Limb (tissue), 2 donors: Measurements from ENCODE around the gene PSMD13.
A peak's percentile ranks its signal among the peaks of the same experiment; 100 is the strongest.
"Not testable (repeated sequence)": the region's sequence is repeated elsewhere in the genome, so short reads cannot be mapped to it uniquely, and the experiment has no call there.

Experiments used
- DNase-seq, 2 donors: peaks; one replicate each; pipeline ENCODE4 v3.0.0-alpha.2; 2016; ENCODE audit errors: extremely low spot score in 2 of 2

The PSMD13 gene

DNA sequence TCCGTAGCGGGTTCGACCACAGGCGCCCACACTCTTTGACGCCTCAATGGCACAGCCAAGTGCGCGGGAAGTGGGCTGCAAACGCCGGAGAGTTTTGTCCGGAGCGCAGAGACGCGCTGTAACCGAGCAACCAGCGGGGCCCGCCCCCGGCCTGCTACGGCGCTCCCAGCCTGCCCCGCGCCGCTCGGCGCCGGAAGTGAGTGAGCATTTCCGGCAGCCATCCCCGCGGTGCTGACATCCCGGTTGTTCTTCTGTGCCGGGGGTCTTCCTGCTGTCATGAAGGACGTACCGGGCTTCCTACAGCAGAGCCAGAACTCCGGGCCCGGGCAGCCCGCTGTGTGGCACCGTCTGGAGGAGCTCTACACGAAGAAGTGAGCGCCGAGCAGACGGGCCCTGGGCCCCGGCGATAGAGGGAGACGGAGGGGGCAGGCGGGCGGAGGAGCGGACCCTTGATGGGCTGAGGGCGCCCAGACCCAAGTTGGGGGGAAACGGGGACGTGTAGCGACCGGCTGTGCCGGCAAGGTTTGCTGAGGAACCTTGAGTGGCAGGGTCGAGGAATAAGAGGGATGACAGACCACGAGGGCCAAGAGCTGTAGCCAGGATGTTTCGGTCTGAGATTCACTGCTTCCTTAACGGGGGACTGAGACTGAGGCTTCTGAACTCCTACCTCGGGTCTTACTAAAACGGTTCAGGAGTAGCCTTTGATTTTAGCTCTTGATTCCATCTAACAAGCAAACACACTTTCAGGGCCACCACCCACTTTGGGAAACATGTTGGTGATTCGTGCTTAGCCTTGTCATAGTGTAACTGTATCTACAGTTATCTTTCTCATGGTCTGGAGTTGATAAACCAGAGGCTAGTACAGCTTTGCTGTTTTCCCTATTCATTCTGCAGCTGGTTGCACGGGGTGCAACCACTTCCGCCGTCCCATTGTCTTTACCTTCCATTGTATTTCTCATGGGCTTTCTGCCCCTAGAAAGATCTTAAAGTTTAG, at the start of gene PSMD13:
Gene PSMD13, plus strand, starts transcription at position 203 of the 994 bp plus-strand sequence. Its CDS starts 74 bp downstream, at position 277.
- peak; percentile 91 to 92 for DNase-seq

DNA sequence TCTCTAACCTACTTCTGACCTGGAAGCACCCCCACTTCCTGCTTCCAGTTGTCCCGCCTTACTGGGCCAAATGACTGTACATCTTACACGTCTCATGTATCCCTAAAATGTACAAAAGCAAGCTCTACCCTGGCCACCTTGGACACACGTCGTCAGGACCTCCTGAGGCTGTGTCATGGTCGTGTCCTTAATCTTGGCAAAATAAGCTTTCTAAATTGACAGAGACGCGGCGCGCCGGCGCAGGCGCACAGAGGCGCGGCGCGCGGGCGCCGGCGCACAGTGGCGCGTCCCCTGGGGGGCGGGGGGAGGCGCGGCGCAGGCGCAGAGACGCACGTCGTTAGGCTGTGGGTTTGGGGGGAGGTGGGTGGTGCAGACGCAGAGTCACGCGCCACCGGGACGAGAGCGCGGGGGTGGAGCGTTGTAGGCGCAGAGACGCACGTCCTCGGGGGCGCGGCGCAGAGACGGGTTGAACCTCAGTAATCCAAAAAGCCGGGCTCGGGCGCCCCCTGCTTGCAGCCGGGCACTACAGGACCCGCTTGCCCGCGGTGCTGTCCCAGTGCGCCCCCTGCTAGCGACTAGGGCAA, 47.5 kb upstream of the PSMD13 start:
- DNase-seq, result not testable (repeated sequence)

- DNase-seq, result not testable (repeated sequence)
Measured at GRCh38 chr11:189843-190311, 46.9 kb upstream of the PSMD13 start.

DNA sequence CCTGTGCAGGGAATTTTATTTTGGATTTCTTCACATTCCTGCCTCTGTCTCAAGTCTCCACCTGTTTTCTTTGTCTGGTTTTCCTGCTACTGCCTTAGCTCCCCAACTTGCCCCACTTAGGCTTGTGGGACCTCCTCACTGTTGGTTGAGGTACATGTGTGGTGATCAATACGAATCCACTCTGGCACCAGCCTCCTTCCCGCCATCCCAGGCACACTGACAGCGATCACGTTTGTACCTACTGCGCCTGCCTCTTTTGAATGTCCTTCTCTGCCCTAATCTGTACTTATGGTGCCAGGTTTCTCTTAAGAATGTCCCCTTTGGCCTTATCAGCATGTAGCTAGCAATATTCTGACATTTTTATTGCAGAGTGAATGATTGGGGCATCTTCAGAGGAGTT, 46.2 kb upstream of the PSMD13 start:
- DNase-seq, result not testable (repeated sequence)

GRCh38 chr11:191490-192478, 45.0 kb upstream of the PSMD13 start:
- not testable (repeated sequence) for DNase-seq

- not testable (repeated sequence) for DNase-seq
Measured at GRCh38 chr11:192674-193128, 44.1 kb upstream of the PSMD13 start, which contains the start of gene SCGB1C1. Gene SCGB1C1 (plus strand): TSS chr11:193078. CDS start chr11:193100, 22 bp downstream.

DNA sequence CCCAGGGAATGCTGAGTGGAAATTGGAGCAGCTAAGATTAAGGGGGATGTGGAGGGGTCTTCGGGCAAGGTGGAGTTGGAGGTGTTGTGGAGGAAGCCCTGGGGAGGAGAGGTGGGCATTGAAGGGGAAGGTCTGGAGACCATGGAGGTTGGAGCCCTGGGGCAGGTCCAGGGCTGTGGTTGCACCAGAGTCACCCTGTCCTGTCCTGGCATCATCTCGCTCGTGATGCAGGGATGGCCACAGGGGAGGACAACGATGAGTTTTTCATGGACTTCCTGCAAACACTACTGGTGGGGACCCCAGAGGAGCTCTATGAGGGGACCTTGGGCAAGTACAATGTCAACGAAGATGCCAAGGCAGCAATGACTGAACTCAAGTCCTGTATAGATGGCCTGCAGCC, 43.3 kb upstream of the PSMD13 start:
- not testable (repeated sequence) for DNase-seq

GRCh38 chr11:196786-197731, 39.7 kb upstream of the PSMD13 start:
- peak in 1 of 2 donors; percentile 29 for DNase-seq

GRCh38 chr11:197741-198235, 39.0 kb upstream of the PSMD13 start:
- DNase-seq, result no peak

DNA sequence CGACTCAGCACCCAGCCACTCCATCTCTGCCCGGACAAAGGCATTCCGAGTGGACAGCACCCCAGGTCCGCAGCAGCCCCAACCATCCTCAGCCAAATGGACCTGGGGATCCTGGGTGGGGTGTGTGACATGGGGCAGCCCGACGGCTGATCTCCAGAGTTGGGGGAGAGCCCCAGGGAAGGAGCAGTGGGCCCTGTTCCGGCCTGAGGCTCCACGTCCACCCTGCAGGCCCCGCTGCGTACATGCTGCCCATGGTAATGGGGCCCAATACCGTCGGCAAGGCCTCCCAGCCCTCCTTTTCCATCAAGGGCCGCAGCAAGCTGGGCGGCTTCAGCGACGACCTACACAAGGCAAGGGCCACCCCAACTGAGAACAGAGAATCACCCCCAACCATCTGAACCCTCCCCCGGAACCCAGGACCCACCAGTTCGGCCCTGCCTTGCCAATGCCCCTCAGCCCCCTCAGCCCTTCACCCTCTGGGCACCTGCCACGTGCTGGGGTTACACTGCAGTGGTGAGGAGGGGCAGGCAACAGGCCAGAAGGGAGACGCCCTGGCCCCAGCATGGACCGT, 38.5 kb upstream of the PSMD13 start:
- DNase-seq, result no peak

- no peak for DNase-seq
Measured at GRCh38 chr11:199004-199581, 37.7 kb upstream of the PSMD13 start.

DNA sequence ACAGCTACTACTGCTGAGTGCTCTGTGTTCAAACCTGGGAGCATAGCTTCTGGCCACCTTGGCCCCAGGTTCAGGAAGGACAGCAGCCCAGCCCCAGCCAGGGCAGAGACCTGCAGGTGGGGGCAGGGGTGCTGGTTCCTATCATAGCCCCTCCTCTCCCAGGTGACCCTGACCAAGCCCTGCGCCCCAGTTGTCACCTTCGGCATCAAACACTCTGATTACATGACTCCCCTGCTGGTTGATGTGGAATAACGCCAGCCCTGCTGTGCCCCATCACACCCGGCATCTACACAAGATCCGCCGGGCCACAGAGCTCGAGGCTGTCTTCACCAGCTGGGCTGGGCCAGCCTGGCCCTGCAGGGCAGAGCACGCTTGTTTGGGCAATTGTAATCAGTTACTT, 37.0 kb upstream of the PSMD13 start:
- DNase-seq, result no peak

DNA sequence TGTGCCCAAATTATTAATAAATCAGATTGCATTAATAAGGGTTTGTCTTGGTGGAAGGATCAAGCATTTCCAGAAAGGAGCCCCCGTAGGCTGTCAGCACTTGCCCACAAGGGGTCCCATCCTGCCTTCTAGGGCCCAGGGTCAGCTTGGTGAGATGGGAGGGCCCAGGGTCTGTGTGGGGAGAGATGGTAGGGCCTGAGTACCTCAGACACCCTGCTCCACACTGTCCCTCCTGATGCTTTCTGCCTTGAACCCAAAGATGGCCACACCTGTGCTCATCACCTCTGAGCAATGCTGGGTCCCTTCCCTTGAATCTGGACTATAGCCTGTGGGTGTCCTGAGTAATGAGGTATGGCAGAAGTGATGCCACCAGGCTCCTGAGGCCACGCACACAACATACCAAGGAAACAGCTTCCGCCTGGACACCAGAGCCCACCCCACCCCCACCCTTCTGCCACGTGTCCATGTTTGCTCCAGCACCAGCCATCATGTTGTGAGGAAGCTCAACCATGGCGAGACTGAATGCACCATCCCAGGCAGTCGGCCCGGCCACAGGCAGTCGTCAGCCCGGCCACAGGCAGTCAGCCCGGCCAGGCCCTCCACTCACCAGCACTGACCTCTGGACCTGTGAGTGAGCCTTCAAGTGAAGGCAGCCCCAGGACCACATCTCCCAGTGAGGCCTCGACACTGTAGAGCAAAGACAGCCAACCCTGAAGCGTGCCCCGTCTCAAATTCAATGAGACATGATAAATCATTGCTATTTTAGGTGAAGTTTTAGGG, 36.4 kb upstream of the PSMD13 start:
- DNase-seq, result no peak

DNA sequence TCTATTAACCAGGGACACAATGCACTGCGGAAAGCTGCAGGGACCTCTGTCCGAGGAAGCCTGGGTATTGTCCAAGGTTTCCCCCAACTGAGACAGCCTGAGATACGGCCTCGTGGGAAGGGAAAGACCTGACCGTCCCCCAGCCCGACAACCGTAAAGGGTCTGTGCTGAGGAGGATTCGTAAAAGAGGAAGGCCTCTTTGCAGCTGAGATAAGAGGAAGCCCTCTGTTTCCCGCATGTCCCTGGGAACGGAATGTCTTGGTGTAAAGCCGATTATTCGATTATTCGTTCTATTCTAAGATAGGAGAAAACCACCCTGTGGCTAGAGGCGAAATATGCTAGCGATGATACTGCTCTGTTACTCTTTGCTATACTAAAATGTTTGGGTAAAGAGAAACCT, 34.8 kb upstream of the PSMD13 start:
- DNase-seq, result no peak

DNA sequence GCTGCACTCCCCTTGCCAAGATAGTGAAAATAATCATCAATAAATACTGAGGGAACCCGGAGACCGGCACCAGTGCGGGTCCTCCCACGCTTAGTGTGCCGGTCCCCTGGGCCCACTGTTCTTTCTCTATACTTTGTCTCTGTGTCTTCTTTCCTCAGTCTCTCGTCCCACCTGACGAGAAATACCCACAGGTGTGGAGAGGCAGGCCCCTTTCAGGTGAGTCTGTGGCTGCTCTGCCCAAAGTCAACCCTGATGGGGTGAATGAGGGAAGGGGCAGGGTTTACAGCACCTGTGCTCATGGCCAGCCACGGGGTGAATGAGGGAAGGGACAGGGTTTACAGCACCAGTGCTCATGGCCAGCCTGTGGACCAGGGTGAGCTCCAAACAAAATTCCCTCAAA, 34.3 kb upstream of the PSMD13 start:
- no peak for DNase-seq

- peak in 1 of 2 donors; percentile 14 for DNase-seq
Measured at GRCh38 chr11:203056-203944, 33.5 kb upstream of the PSMD13 start.

DNA sequence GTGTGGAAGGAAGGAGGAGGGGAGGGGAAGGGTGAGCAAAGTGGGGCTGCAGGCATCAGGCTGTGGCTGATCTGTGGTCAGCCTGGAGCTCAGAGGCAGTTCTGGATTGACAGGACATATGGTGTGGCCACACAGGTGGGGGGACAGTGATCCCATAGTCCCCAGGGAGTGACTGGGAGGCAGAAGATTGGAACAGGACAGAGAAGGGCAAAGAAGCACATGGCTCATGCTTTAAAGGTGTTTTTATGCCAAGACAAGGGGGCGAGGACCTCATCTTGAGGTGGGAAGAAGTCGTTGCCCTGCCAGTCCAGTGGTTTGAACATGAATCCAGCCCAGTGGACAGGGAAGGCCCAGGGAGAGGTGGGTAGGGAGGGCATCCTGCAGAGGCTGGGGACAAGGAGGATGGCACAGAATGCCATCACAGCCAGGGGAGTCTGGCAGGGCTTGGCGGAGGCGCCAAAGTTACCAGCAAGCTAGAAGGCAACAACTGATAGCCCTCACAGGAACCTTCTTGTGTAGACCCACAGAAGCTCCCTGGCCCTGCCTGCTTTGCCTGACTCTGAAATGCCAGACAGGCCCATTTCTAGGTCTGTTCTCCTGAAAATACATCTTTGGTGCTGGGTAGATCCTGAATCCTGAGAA, 32.7 kb upstream of the PSMD13 start:
- peak in 1 of 2 donors; percentile 18 for DNase-seq
